ENCODE results near the gene VEGFA. TPM values are rescaled to one million over a fixed set of nuclear protein-coding genes. Genes with fewer than 3 reads are reported as not detected.

The VEGFA gene
- total and polyA plus RNA-seq, 2 experiments from 2014 or later, result 199 to 626 TPM

- no peaks in the 10 kb centered on the region for H3K9me3 ChIP-seq (ENCODE audit: low read depth)
- H3K27ac ChIP-seq, result no peak overlapping the region
- H3K4me1 ChIP-seq (ENCODE audit: low read depth), result peaks cover 6% of the 10 kb centered on the region
- no peaks in the 10 kb centered on the region for H3K36me3 ChIP-seq
- DNase-seq (ENCODE audit: low read depth in 1 of 2, low spot score in 1 of 2), result peak in 1 of 2 donors; percentile 97
- H3K27me3 ChIP-seq, result no peaks in the 10 kb centered on the region
- no peak overlapping the region for H3K4me3 ChIP-seq
- TF ChIP-seq CTCF (IDR thresholded peaks at IDR 0.05; ENCODE audit: low read depth, low read length), result no peak
Measured at GRCh38 chr6:43768983-43769525, 957 bp upstream of the VEGFA start.

- no peaks in the 10 kb centered on the region for H3K27me3 ChIP-seq
- peaks cover 4% of the 10 kb centered on the region for H3K36me3 ChIP-seq
- H3K4me3 ChIP-seq, result peak overlapping the region; percentile 98
- peaks cover 13% of the 10 kb centered on the region for H3K4me1 ChIP-seq (ENCODE audit: low read depth)
- no peaks in the 10 kb centered on the region for H3K9me3 ChIP-seq (ENCODE audit: low read depth)
- peak; percentile 68 to 70 for DNase-seq (ENCODE audit: low read depth in 1 of 2, low spot score in 1 of 2)
- peak overlapping the region; percentile 90 for H3K27ac ChIP-seq
- no peak for TF ChIP-seq CTCF (IDR thresholded peaks at IDR 0.05; ENCODE audit: low read depth, low read length)
Measured at GRCh38 chr6:43770372-43771209, 580 bp downstream of the VEGFA start.

GRCh38 chr6:43771210-43771857 lies 1.3 kb downstream of the VEGFA start:
- Histone ChIP-seq H3K36me3 (peaks cover 11% of the 10 kb centered on the region), H3K27ac (peak overlapping the region; percentile 90), H3K27me3 (no peaks in the 10 kb centered on the region), H3K9me3 (ENCODE audit: low read depth) (no peaks in the 10 kb centered on the region), H3K4me1 (ENCODE audit: low read depth) (peaks cover 14% of the 10 kb centered on the region), H3K4me3 (peak overlapping the region; percentile 98)
- TF ChIP-seq CTCF (IDR thresholded peaks at IDR 0.05; ENCODE audit: low read depth, low read length), result no peak
- DNase-seq (ENCODE audit: low read depth in 1 of 2, low spot score in 1 of 2), result peak; percentile 53 to 69

GRCh38 chr6:43771858-43772680 lies 2.1 kb downstream of the VEGFA start:
- Histone ChIP-seq H3K4me3 (peak overlapping the region; percentile 98), H3K9me3 (ENCODE audit: low read depth) (no peaks in the 10 kb centered on the region), H3K27ac (peak overlapping the region; percentile 90), H3K4me1 (ENCODE audit: low read depth) (peaks cover 13% of the 10 kb centered on the region), H3K27me3 (no peaks in the 10 kb centered on the region), H3K36me3 (peaks cover 14% of the 10 kb centered on the region)
- TF ChIP-seq CTCF (IDR thresholded peaks at IDR 0.05; ENCODE audit: low read depth, low read length), result no peak
- DNase-seq (ENCODE audit: low read depth in 1 of 2, low spot score in 1 of 2), result peak; percentile 51 to 63

GRCh38 chr6:43772681-43773049 lies 2.7 kb downstream of the VEGFA start:
- Histone ChIP-seq H3K27me3 (no peaks in the 10 kb centered on the region), H3K9me3 (ENCODE audit: low read depth) (no peaks in the 10 kb centered on the region), H3K4me3 (peak overlapping the region; percentile 98), H3K27ac (peak overlapping the region; percentile 90), H3K4me1 (ENCODE audit: low read depth) (peaks cover 10% of the 10 kb centered on the region), H3K36me3 (peaks cover 20% of the 10 kb centered on the region)
- DNase-seq (ENCODE audit: low read depth in 1 of 2, low spot score in 1 of 2), result peak in 1 of 2 donors; percentile 79
- TF ChIP-seq CTCF (IDR thresholded peaks at IDR 0.05; ENCODE audit: low read depth, low read length), result peak; percentile 16
